ENCODE measurements around the gene MRPL28. TPM values are rescaled to one million over a fixed set of nuclear protein-coding genes. Genes with fewer than 3 reads are reported as not detected.
"Not testable (repeated sequence)": the region's sequence is repeated elsewhere in the genome, so short reads cannot be mapped to it uniquely, and the experiment has no call there.

MRPL28 gene
- total and polyA plus RNA-seq, 11 donors = 66.3 to 157 (median 85.5) TPM

- Histone ChIP-seq H3K9me3 (no peaks in the 10 kb centered on the region), H3K4me3 (no peak overlapping the region), H3K4me1 (peaks cover 0 to 28% (median 8%) of the 10 kb centered on the region in 12 donors), H3K27me3 (no peaks in the 10 kb centered on the region), H3K27ac (no peak overlapping the region), H3K36me3 (peaks cover 0 to 60% (median 24%) of the 10 kb centered on the region in 9 donors)
- 92 to 97% (median 94%) methylated on average over 6 of the region's 6 CpGs for WGBS, 4 donors
- ATAC-seq (no peak), DNase-seq (no peak)
- TF ChIP-seq CTCF (IDR thresholded peaks at IDR 0.05) (no peak), POLR2A (IDR thresholded peaks at IDR 0.05) (no peak)
- intact Hi-C loops (cut with DNase I) = loop anchor here in 2 of 10 donors (5.0 to 10.0 kb wide), 2 partner anchors 60 to 102 kb away; no protein-coding TSS in a partner anchor
These were observed 23.1 kb downstream of the MRPL28 start for GRCh38 chr16:347203-347602.

GRCh38 chr16:346587-346986, 23.8 kb downstream of the MRPL28 start:
- intact Hi-C loops (cut with DNase I) = loop anchor here in 2 of 10 donors (5.0 to 10.0 kb wide), 2 partner anchors 59 to 102 kb away; no protein-coding TSS in a partner anchor
- 74 to 84% (median 80%) methylated on average over 11 to 15 of the region's 15 CpGs for WGBS, 4 donors
- no peaks in the 10 kb centered on the region for H3K9me3 ChIP-seq
- TF ChIP-seq CTCF (IDR thresholded peaks at IDR 0.05) (no peak), POLR2A (IDR thresholded peaks at IDR 0.05) (no peak)
- H3K27ac ChIP-seq = no peak overlapping the region
- H3K36me3 ChIP-seq = peaks cover 0 to 60% (median 24%) of the 10 kb centered on the region in 9 donors
- ATAC-seq = peak in 2 of 4 donors; percentile 17 to 20
- no peaks in the 10 kb centered on the region for H3K27me3 ChIP-seq
- H3K4me1 ChIP-seq = peaks cover 0 to 26% (median 5%) of the 10 kb centered on the region in 12 donors
- DNase-seq = no peak
- no peak overlapping the region for H3K4me3 ChIP-seq

GRCh38 chr16:345772-346171, 24.6 kb downstream of the MRPL28 start:
- ATAC-seq (no peak), DNase-seq (no peak)
- intact Hi-C loops (cut with DNase I) = loop anchor here in 2 of 10 donors (5.0 to 10.0 kb wide), 2 partner anchors 58 to 101 kb away; no protein-coding TSS in a partner anchor
- Histone ChIP-seq H3K27ac (no peak overlapping the region), H3K27me3 (no peaks in the 10 kb centered on the region), H3K4me3 (no peak overlapping the region), H3K9me3 (no peaks in the 10 kb centered on the region), H3K36me3 (peaks cover 0 to 59% (median 24%) of the 10 kb centered on the region in 9 donors), H3K4me1 (peaks cover 0 to 20% (median 0%) of the 10 kb centered on the region in 12 donors)
- no peak for TF ChIP-seq CTCF (IDR thresholded peaks at IDR 0.05)
- TF ChIP-seq POLR2A (IDR thresholded peaks at IDR 0.05) = no peak
- 89 to 96% (median 95%) methylated on average over 11 of the region's 11 CpGs for WGBS, 4 donors

- 92 to 95% (median 93%) methylated on average over 15 to 18 of the region's 18 CpGs for WGBS, 4 donors
- Histone ChIP-seq H3K36me3 (peaks cover 0 to 51% (median 24%) of the 10 kb centered on the region in 9 donors), H3K9me3 (no peaks in the 10 kb centered on the region), H3K4me1 (peaks cover 0 to 29% (median 0%) of the 10 kb centered on the region in 12 donors), H3K4me3 (no peak overlapping the region), H3K27ac (no peak overlapping the region), H3K27me3 (no peaks in the 10 kb centered on the region)
- ATAC-seq = no peak
- peak in 1 of 5 donors; percentile 48 for DNase-seq
- TF ChIP-seq POLR2A (IDR thresholded peaks at IDR 0.05) (no peak), CTCF (IDR thresholded peaks at IDR 0.05) (no peak)
- intact Hi-C loops (cut with DNase I) = loop anchor here in 1 of 10 donors (10.0 kb wide), 1 partner anchor 98 kb away; no protein-coding TSS in a partner anchor
These were observed 27.7 kb downstream of the MRPL28 start for GRCh38 chr16:342455-343213.

- WGBS, 4 donors = 88 to 97% (median 91%) methylated on average over 9 to 13 of the region's 13 CpGs
- not testable (repeated sequence) for DNase-seq, H3K9me3 ChIP-seq, H3K4me3 ChIP-seq, H3K27ac ChIP-seq, H3K27me3 ChIP-seq, ATAC-seq
- Histone ChIP-seq H3K4me1 (peaks cover 0 to 31% (median 0%) of the 10 kb centered on the region in 12 donors), H3K36me3 (peaks cover 0 to 45% (median 24%) of the 10 kb centered on the region in 9 donors)
- intact Hi-C loops (cut with DNase I) = loop anchor here in 1 of 10 donors (10.0 kb wide), 1 partner anchor 97 kb away; no protein-coding TSS in a partner anchor
These were observed 28.4 kb downstream of the MRPL28 start for GRCh38 chr16:341974-342336.

- not testable (repeated sequence) for ATAC-seq, H3K9me3 ChIP-seq, H3K27me3 ChIP-seq, H3K27ac ChIP-seq, H3K4me3 ChIP-seq, DNase-seq
- Histone ChIP-seq H3K36me3 (peaks cover 0 to 38% (median 20%) of the 10 kb centered on the region in 9 donors), H3K4me1 (peaks cover 0 to 35% (median under 1%) of the 10 kb centered on the region in 12 donors)
- intact Hi-C loops (cut with DNase I) = loop anchor here in 1 of 10 donors (10.0 kb wide), 1 partner anchor 97 kb away; no protein-coding TSS in a partner anchor
- WGBS, 4 donors = 93 to 98% (median 96%) methylated on average over 7 to 47 of the region's 47 CpGs
These were observed 29.0 kb downstream of the MRPL28 start for GRCh38 chr16:341095-341973.

Data from heart left ventricle (tissue), 16 donors.